Bronchial epithelial cell (primary cell): Measurements from ENCODE around the gene UNC5A. TPM values are rescaled to one million over a fixed set of nuclear protein-coding genes. Genes with fewer than 3 reads are reported as not detected.
A peak's percentile ranks its signal among the peaks of the same experiment; 100 is the strongest.

Source experiments
- DNase-seq: peaks from one replicate; pipeline ENCODE4 v3.0.0-alpha.2; 2010; ENCODE audit warnings: low read depth
- FAIRE-seq: peaks from 2 replicates; lab custom pipeline; 2011; peaks lifted over from hg19 to GRCh38; lab: Jason Lieb, UNC
- H3K27me3 ChIP-seq: 2 replicates; pipeline ENCODE4 v1.5.1; 2011; ENCODE audit warnings: low read length; ENCODE audit not compliant: control insufficient read depth, insufficient read depth
- H3K36me3 ChIP-seq: 2 replicates; pipeline ENCODE4 v1.5.1; 2011; ENCODE audit warnings: low read length; ENCODE audit not compliant: control insufficient read depth, insufficient read depth
- H3K4me3 ChIP-seq: 2 replicates; pipeline ENCODE4 v1.5.1; 2011; ENCODE audit warnings: mild to moderate bottlenecking, low read depth, low read length, control low read depth
- total RNA-seq: library from RNA; depleted of rRNA; stranded (reverse); fragments of >200 nt; gene quantifications from 2 replicates; pipeline ENCODE4 v1.2.1, GENCODE V29; 2014
- TF ChIP-seq, protein P1 (sequence below): IDR thresholded peaks from 2 replicates; pipeline ENCODE4 v1.5.1; 2011; ENCODE audit warnings: mild to moderate bottlenecking, moderate library complexity, low read length, control low read depth, inconsistent platforms; ENCODE audit not compliant: insufficient read depth, severe bottlenecking

UNC5A gene
- total RNA-seq, 1 donor from 2014 or later: not detected

GRCh38 chr5:176779537-176779936 lies 30.8 kb upstream of the UNC5A start:
- Histone ChIP-seq H3K4me3 (no peak overlapping the region), H3K36me3 (no peaks in the 10 kb centered on the region), H3K27me3 (peaks cover 11% of the 10 kb centered on the region)
- no peak for FAIRE-seq
- DNase-seq: no peak
- TF ChIP-seq, protein P1, sequence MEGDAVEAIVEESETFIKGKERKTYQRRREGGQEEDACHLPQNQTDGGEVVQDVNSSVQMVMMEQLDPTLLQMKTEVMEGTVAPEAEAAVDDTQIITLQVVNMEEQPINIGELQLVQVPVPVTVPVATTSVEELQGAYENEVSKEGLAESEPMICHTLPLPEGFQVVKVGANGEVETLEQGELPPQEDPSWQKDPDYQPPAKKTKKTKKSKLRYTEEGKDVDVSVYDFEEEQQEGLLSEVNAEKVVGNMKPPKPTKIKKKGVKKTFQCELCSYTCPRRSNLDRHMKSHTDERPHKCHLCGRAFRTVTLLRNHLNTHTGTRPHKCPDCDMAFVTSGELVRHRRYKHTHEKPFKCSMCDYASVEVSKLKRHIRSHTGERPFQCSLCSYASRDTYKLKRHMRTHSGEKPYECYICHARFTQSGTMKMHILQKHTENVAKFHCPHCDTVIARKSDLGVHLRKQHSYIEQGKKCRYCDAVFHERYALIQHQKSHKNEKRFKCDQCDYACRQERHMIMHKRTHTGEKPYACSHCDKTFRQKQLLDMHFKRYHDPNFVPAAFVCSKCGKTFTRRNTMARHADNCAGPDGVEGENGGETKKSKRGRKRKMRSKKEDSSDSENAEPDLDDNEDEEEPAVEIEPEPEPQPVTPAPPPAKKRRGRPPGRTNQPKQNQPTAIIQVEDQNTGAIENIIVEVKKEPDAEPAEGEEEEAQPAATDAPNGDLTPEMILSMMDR: no peak

DNA sequence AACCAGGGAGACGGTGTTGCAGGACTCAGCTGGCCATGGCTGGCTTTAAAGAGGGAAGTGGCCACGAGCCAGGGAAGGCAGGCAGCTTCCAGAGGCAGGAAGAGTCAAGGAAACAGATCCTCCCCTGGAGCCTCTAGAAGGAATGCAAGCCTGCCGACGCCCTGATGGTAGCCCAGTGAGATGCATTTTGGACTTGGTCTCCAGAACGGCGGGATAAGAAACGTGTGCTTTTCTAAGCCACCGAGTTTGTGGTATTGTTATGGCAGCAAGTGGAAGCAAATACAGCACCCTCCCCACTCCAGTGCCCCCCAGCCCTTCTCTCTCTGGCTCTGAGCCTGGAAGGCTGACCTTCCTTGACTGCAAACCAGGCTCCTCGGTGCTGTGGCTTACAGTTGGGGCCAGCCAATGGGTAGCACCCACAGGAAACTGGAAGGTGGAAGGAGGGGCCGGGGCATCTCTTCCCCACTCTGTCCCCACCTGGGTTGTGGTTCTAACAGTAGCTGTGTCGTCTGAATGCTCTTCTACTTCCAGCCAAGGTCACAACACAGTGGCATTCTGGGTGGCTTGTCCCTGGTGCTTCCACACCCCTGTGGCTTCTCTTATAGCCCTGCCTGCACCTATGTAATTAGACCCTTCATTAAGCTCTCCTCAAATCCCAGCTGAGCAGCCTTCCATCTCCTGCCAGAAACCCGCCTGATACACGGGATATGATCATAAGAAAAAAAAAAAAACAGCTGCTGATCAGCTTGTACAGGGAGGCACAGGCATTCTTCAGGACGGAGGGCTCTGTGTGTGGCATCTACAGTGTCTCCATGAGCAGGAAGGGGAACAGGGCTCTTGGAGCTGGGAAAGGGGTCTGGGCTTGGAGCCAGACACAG lies 29.9 kb upstream of the UNC5A start:
- TF ChIP-seq, protein P1: no peak
- DNase-seq: no peak
- H3K4me3 ChIP-seq: no peak overlapping the region
- H3K36me3 ChIP-seq: no peaks in the 10 kb centered on the region
- no peak for FAIRE-seq
- H3K27me3 ChIP-seq: peaks cover 7% of the 10 kb centered on the region

GRCh38 chr5:176781054-176781375 lies 29.3 kb upstream of the UNC5A start:
- FAIRE-seq (no peak), DNase-seq (no peak)
- TF ChIP-seq, protein P1: no peak
- Histone ChIP-seq H3K4me3 (no peak overlapping the region), H3K27me3 (peaks cover 7% of the 10 kb centered on the region), H3K36me3 (no peaks in the 10 kb centered on the region)

DNA sequence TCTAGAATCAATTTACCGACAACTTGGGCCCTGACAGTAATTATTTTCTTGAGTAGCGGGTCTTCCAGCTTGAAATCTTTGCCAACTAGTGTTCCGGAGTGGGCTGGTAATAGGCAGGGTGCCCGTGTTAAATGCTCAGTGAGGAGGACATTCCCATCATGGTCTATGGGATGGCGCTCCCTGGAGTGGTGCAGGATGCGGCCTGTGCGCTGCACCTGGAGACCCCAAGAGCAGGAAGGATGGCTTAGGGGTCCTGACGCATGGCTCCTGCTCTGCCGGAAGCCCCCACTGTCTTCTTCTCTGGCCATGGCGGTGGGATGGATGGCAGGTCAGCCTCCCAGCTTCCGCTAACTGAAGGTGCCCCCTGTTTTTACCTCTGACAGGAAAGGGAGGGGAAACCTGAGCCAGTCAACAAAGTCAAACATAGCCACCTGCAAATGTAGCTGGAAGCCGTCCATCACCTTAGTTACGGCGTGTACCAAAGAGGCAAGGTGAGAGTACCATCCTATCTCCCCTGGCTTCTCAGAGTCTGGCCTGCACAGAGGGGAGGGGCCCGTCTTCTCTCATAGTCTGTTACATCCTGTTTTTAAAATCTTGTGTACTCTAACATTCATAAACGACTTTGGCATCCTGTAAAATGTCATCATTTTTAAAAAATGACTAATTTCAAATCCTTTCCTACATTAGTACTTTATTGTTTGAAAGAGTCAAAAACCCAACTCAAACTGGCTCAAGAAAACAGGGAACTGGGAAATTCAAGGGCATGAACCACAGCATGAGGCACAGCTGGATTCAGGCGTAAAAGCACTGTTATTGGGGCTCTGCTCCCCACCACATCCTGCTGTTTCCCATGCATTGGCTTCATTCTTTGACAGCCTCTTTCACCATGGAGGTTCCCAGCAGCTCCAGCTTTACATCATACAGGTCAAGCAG lies 28.5 kb upstream of the UNC5A start:
- DNase-seq (no peak), FAIRE-seq (peak; percentile 70)
- Histone ChIP-seq H3K27me3 (peaks cover 7% of the 10 kb centered on the region), H3K36me3 (no peaks in the 10 kb centered on the region), H3K4me3 (no peak overlapping the region)
- TF ChIP-seq, protein P1: no peak

- no peak for FAIRE-seq
- DNase-seq: peak; percentile 94
- H3K27me3 ChIP-seq: peaks cover 16% of the 10 kb centered on the region
- no peaks in the 10 kb centered on the region for H3K36me3 ChIP-seq
- TF ChIP-seq, protein P1: no peak
- H3K4me3 ChIP-seq: no peak overlapping the region
These were observed 25.9 kb upstream of the UNC5A start for GRCh38 chr5:176784218-176785165.
